ENCODE data around the gene MRPL24.
"Not testable (repeated sequence)": the region's sequence is repeated elsewhere in the genome, so short reads cannot be mapped to it uniquely, and the experiment has no call there.

Gene MRPL24

DNA sequence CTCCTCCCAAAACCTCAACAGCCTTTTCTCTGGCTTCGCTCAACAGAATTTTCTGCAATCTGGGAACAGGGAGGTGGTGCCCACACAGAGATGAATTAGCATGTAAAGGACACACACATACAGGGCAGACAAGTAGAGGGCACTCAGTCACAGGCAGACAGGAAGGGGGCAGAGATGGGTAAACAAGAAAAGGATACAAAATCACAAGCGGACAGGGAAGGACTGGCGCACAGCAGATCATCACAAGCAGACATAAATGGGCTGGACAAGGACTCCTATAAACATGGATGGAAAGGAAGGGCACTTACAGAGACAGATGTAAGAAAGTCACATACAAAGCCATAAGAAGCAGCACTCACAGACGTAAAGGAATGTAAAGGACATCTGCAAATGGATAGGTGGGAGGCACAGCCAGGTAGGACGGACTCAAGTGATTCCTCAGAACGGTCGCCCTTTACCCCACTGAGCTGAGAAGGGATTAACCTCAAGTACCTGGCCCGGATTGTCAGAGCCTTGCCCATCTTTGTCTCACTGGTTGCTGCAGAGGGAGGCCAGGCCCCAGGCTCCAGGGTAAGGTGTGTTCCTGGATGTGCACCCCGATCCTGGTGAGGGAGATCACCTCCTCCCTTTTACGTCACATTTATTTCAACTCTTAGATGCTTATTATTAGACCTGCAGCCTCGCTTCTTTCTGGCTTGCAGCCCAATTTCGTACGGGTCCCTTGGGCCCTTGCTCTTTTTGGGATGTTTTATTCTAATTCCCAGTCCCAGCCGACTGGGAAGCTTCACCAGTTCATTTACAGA is 25.6 kb upstream of the MRPL24 start:
- H3K4me3 ChIP-seq (replicated peaks; ENCODE audit: insufficient read depth, low read length), result peak overlapping the region; percentile 57
- H3K27me3 ChIP-seq (ENCODE audit: insufficient read depth, poor library complexity, severe bottlenecking), result no peaks in the 10 kb centered on the region
- peak overlapping the region; percentile 67 for H3K27ac ChIP-seq (replicated peaks)
- DNase-seq (ENCODE audit: low read depth in 1 of 2, low spot score in 1 of 2), result no peak
- no peak for TF ChIP-seq POLR2AphosphoS5 (IDR thresholded peaks at IDR 0.05; ENCODE audit: low read depth)
- TF ChIP-seq, protein P1, sequence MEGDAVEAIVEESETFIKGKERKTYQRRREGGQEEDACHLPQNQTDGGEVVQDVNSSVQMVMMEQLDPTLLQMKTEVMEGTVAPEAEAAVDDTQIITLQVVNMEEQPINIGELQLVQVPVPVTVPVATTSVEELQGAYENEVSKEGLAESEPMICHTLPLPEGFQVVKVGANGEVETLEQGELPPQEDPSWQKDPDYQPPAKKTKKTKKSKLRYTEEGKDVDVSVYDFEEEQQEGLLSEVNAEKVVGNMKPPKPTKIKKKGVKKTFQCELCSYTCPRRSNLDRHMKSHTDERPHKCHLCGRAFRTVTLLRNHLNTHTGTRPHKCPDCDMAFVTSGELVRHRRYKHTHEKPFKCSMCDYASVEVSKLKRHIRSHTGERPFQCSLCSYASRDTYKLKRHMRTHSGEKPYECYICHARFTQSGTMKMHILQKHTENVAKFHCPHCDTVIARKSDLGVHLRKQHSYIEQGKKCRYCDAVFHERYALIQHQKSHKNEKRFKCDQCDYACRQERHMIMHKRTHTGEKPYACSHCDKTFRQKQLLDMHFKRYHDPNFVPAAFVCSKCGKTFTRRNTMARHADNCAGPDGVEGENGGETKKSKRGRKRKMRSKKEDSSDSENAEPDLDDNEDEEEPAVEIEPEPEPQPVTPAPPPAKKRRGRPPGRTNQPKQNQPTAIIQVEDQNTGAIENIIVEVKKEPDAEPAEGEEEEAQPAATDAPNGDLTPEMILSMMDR (IDR thresholded peaks at IDR 0.05; ENCODE audit: insufficient read depth, low read length), result no peak
- TF ChIP-seq GABPA (IDR thresholded peaks at IDR 0.05; ENCODE audit: low read depth), result no peak
- TF ChIP-seq, protein P2, sequence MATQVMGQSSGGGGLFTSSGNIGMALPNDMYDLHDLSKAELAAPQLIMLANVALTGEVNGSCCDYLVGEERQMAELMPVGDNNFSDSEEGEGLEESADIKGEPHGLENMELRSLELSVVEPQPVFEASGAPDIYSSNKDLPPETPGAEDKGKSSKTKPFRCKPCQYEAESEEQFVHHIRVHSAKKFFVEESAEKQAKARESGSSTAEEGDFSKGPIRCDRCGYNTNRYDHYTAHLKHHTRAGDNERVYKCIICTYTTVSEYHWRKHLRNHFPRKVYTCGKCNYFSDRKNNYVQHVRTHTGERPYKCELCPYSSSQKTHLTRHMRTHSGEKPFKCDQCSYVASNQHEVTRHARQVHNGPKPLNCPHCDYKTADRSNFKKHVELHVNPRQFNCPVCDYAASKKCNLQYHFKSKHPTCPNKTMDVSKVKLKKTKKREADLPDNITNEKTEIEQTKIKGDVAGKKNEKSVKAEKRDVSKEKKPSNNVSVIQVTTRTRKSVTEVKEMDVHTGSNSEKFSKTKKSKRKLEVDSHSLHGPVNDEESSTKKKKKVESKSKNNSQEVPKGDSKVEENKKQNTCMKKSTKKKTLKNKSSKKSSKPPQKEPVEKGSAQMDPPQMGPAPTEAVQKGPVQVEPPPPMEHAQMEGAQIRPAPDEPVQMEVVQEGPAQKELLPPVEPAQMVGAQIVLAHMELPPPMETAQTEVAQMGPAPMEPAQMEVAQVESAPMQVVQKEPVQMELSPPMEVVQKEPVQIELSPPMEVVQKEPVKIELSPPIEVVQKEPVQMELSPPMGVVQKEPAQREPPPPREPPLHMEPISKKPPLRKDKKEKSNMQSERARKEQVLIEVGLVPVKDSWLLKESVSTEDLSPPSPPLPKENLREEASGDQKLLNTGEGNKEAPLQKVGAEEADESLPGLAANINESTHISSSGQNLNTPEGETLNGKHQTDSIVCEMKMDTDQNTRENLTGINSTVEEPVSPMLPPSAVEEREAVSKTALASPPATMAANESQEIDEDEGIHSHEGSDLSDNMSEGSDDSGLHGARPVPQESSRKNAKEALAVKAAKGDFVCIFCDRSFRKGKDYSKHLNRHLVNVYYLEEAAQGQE (IDR thresholded peaks at IDR 0.05; ENCODE audit: insufficient replicate concordance, low read depth), result no peak
- TF ChIP-seq SPI1 (IDR thresholded peaks at IDR 0.05; ENCODE audit: borderline replicate concordance, low read depth), result no peak

DNA sequence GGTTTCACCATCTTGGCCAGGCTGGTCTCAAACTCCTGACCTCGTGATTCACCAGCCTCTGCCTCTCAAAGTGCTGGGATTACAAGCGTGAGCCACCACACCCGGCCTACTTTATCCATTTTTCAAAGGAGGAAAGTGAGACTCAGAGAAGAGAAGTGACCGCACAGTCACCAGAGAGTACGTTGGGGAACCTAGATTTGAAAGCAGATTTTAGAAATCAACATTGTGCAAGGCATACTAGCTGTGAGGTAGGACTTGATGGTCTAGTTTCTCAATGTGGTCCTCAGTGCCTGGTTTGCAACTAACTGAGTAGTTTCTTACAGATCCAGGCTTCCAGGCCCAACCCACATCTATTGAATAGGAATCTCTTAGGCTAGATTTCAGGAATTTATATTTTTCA is 24.8 kb upstream of the MRPL24 start:
- TF ChIP-seq, protein P2 (IDR thresholded peaks at IDR 0.05; ENCODE audit: insufficient replicate concordance, low read depth), result no peak
- no peak for TF ChIP-seq GABPA (IDR thresholded peaks at IDR 0.05; ENCODE audit: low read depth)
- TF ChIP-seq SPI1 (IDR thresholded peaks at IDR 0.05; ENCODE audit: borderline replicate concordance, low read depth), result peak; percentile 15; the same call in 1 of the 2 replicates
- TF ChIP-seq, protein P1 (IDR thresholded peaks at IDR 0.05; ENCODE audit: insufficient read depth, low read length), result no peak
- H3K27me3 ChIP-seq (ENCODE audit: insufficient read depth, poor library complexity, severe bottlenecking), result no peaks in the 10 kb centered on the region
- peak; percentile 37 to 75 for DNase-seq (ENCODE audit: low read depth in 1 of 2, low spot score in 1 of 2)
- H3K4me3 ChIP-seq (replicated peaks; ENCODE audit: insufficient read depth, low read length), result peak overlapping the region; percentile 57
- peak overlapping the region; percentile 67 for H3K27ac ChIP-seq (replicated peaks)

DNA sequence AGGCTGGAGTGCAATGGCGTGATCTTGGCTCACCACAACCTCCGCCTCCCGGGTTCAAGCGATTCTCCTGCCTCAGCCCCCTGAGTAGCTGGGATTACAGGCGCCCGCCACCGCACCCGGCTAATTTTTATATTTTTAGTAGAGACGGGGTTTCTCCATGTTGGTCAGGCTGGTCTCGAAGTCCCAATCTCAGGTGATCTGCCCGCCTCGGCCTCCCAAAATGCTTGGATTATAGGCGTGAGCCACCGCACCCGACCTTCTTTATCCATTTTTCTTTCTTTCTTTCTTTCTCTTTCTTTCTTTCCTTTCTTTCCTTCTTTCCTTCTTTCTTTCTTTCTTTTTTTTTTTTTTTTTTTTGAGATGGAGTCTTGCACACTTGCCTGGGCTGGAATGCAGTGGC is 24.2 kb upstream of the MRPL24 start:
- H3K27ac ChIP-seq (replicated peaks), result peak overlapping the region; percentile 67; the same call in 1 of the 2 replicates
- DNase-seq (ENCODE audit: low read depth in 1 of 2, low spot score in 1 of 2); H3K27me3 ChIP-seq (ENCODE audit: insufficient read depth, poor library complexity, severe bottlenecking); H3K4me3 ChIP-seq (replicated peaks; ENCODE audit: insufficient read depth, low read length): not testable (repeated sequence)

DNA sequence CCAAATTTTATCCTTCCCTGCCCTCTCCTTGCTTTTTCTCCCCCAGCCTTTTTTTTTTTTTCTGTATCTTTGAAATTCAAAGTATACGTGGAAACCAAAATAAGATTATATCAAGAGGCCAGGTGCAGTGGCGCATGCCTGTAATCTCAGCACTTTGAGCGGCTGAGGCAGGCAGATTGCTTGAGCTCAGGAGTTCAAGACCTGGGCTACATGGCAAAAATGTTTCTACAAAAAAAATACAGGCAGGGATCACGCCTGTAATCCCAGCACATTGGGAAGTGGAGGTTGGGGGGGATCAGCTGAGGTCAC is 19.9 kb upstream of the MRPL24 start:
- Histone ChIP-seq H3K4me3 (replicated peaks; ENCODE audit: insufficient read depth, low read length) (no peak overlapping the region), H3K27ac (replicated peaks) (no peak overlapping the region), H3K27me3 (ENCODE audit: insufficient read depth, poor library complexity, severe bottlenecking) (no peaks in the 10 kb centered on the region)
- TF ChIP-seq, protein P1 (IDR thresholded peaks at IDR 0.05; ENCODE audit: insufficient read depth, low read length), result no peak
- TF ChIP-seq SPI1 (IDR thresholded peaks at IDR 0.05; ENCODE audit: borderline replicate concordance, low read depth) (no peak), GABPA (IDR thresholded peaks at IDR 0.05; ENCODE audit: low read depth) (no peak), POLR2AphosphoS5 (IDR thresholded peaks at IDR 0.05; ENCODE audit: low read depth) (no peak)
- TF ChIP-seq, protein P2 (IDR thresholded peaks at IDR 0.05; ENCODE audit: insufficient replicate concordance, low read depth), result no peak
- DNase-seq (ENCODE audit: low read depth in 1 of 2, low spot score in 1 of 2), result no peak

All from HL-60 (cell line).